H9 (cell line): ENCODE data around the gene FAM240A. TPM values are rescaled to one million over a fixed set of nuclear protein-coding genes. Genes with fewer than 3 reads are reported as not detected.

Experiments used
- DNase-seq: peaks from one replicate; pipeline ENCODE4 v3.0.0-alpha.2; 2017
- H2AFZ ChIP-seq: one replicate; pipeline ENCODE4 v1.6.1; 2013; ENCODE audit warnings: mild to moderate bottlenecking, low read length, control low read depth, moderate library complexity
- H2AK5ac ChIP-seq: 2 replicates; pipeline ENCODE4 v1.6.1; 2013; ENCODE audit warnings: low read length, control low read depth, mixed read lengths; ENCODE audit not compliant: insufficient read length
- H2BK120ac ChIP-seq: one replicate; pipeline ENCODE4 v1.6.1; 2013; ENCODE audit warnings: low read depth, mild to moderate bottlenecking, low read length, control low read depth, inconsistent platforms; ENCODE audit not compliant: poor library complexity, severe bottlenecking
- H2BK12ac ChIP-seq: 2 replicates; pipeline ENCODE4 v1.6.1; 2013; ENCODE audit warnings: low read length, control low read depth, mixed read lengths, low read depth; ENCODE audit not compliant: insufficient read length
- H2BK15ac ChIP-seq: 2 replicates; pipeline ENCODE4 v1.6.1; 2013; ENCODE audit warnings: low read depth, low read length, control low read depth
- H2BK20ac ChIP-seq: one replicate; pipeline ENCODE4 v1.6.1; 2013; ENCODE audit warnings: low read depth, mild to moderate bottlenecking, low read length, control low read depth, inconsistent platforms; ENCODE audit not compliant: poor library complexity, severe bottlenecking
- H2BK5ac ChIP-seq: 2 replicates; pipeline ENCODE4 v1.6.1; 2013; ENCODE audit warnings: low read length, control low read depth, mixed read lengths; ENCODE audit not compliant: insufficient read length
- H3K14ac ChIP-seq: 2 replicates; pipeline ENCODE4 v1.6.1; 2013; ENCODE audit warnings: low read length, control low read depth; ENCODE audit not compliant: insufficient read depth
- H3K18ac ChIP-seq: 2 replicates; pipeline ENCODE4 v1.6.1; 2013; ENCODE audit warnings: low read depth, mild to moderate bottlenecking, mixed read lengths, low read length, control low read depth; ENCODE audit not compliant: insufficient read length
- H3K23ac ChIP-seq: 2 replicates; pipeline ENCODE4 v1.6.1; 2013; ENCODE audit warnings: low read length, control low read depth, mixed read lengths, low read depth; ENCODE audit not compliant: insufficient read length
- H3K23me2 ChIP-seq: 2 replicates; pipeline ENCODE4 v1.6.1; 2013; ENCODE audit warnings: low read depth, mild to moderate bottlenecking, mixed read lengths, low read length, control low read depth; ENCODE audit not compliant: insufficient read length, poor library complexity, severe bottlenecking
- H3K27ac ChIP-seq: 2 replicates; pipeline ENCODE4 v1.5.1; 2013; ENCODE audit warnings: low read length, control low read depth, mixed read lengths, low read depth; ENCODE audit not compliant: insufficient read length
- H3K27me3 ChIP-seq: 2 replicates; pipeline ENCODE4 v1.6.1; 2013; ENCODE audit warnings: low read length, control low read depth, inconsistent platforms; ENCODE audit not compliant: insufficient read depth
- H3K4ac ChIP-seq: 2 replicates; pipeline ENCODE4 v1.6.1; 2013; ENCODE audit warnings: low read depth, mild to moderate bottlenecking, control low read depth, inconsistent platforms, low read length, moderate library complexity
- H3K4me1 ChIP-seq: 2 replicates; pipeline ENCODE4 v1.6.1; 2013; ENCODE audit warnings: low read length, control low read depth, inconsistent platforms; ENCODE audit not compliant: insufficient read depth
- H3K4me2 ChIP-seq: 2 replicates; pipeline ENCODE4 v1.6.1; 2013; ENCODE audit warnings: low read length, control low read depth, mixed read lengths; ENCODE audit not compliant: insufficient read length, insufficient read depth
- H3K56ac ChIP-seq: 2 replicates; pipeline ENCODE4 v1.6.1; 2013; ENCODE audit warnings: low read depth, mild to moderate bottlenecking, mixed read lengths, low read length, control low read depth; ENCODE audit not compliant: insufficient read length
- H3K79me1 ChIP-seq: 2 replicates; pipeline ENCODE4 v1.6.1; 2013; ENCODE audit warnings: low read depth, mild to moderate bottlenecking, moderate library complexity, low read length, control low read depth, inconsistent platforms; ENCODE audit not compliant: insufficient read depth, poor library complexity, severe bottlenecking
- H3K79me2 ChIP-seq: 2 replicates; pipeline ENCODE4 v1.6.1; 2013; ENCODE audit warnings: low read length, control low read depth, inconsistent platforms; ENCODE audit not compliant: insufficient read depth
- H3K9ac ChIP-seq: 2 replicates; pipeline ENCODE4 v1.6.1; 2013; ENCODE audit warnings: low read length, control low read depth, mixed read lengths; ENCODE audit not compliant: insufficient read length; ENCODE audit errors: extremely low read depth
- H3K9me3 ChIP-seq: one replicate; pipeline ENCODE4 v1.6.1; 2013; ENCODE audit warnings: low read depth, low read length, inconsistent platforms; ENCODE audit not compliant: control insufficient read depth
- H3T11ph ChIP-seq: one replicate; pipeline ENCODE4 v1.6.1; 2013; ENCODE audit warnings: mild to moderate bottlenecking, low read length, control low read depth, inconsistent platforms
- H4K20me1 ChIP-seq: one replicate; pipeline ENCODE4 v1.6.1; 2013; ENCODE audit not compliant: control insufficient read depth, insufficient read length, insufficient read depth
- H4K5ac ChIP-seq: 2 replicates; pipeline ENCODE4 v1.6.1; 2013; ENCODE audit warnings: low read depth, mild to moderate bottlenecking, mixed read lengths, low read length, control low read depth; ENCODE audit not compliant: insufficient read length
- H4K8ac ChIP-seq: replicated peaks from 2 replicates; pipeline ENCODE4 v1.6.1; 2013; ENCODE audit warnings: low read length, control low read depth, mixed read lengths, low read depth; ENCODE audit not compliant: insufficient read length
- H4K91ac ChIP-seq: 2 replicates; pipeline ENCODE4 v1.6.1; 2013; ENCODE audit warnings: low read depth, mild to moderate bottlenecking, moderate library complexity, mixed read lengths, low read length, control low read depth; ENCODE audit not compliant: insufficient read length
- H3K27ac Mint-ChIP-seq, 3 experiments: 2 replicates in 2 of 3; 3 replicates in 1 of 3; pipeline ENCODE4 v1.8.0; 2020 to 2021; ENCODE audit warnings: mixed read lengths in 3 of 3, mild to moderate bottlenecking in 1 of 3, moderate library complexity in 1 of 3
- H3K27me3 Mint-ChIP-seq: 2 replicates; pipeline ENCODE4 v1.8.0; 2021; ENCODE audit warnings: low read depth, mild to moderate bottlenecking, moderate library complexity, mixed read lengths
- H3K36me3 Mint-ChIP-seq, 3 experiments: 2 replicates in 2 of 3; 3 replicates in 1 of 3; pipeline ENCODE4 v1.8.0; 2020 to 2021; ENCODE audit warnings: low read depth in 3 of 3, mixed read lengths in 3 of 3; ENCODE audit not compliant: insufficient read depth in 1 of 3
- H3K4me1 Mint-ChIP-seq, 2 experiments: 2 replicates each; pipeline ENCODE4 v1.8.0; 2020; ENCODE audit warnings: mixed read lengths in 2 of 2
- H3K4me3 Mint-ChIP-seq, 2 experiments: 2 replicates in 1 of 2; 3 replicates in 1 of 2; pipeline ENCODE4 v1.8.0; 2020 to 2021; ENCODE audit warnings: mild to moderate bottlenecking in 2 of 2, mixed read lengths in 2 of 2, moderate library complexity in 1 of 2
- H3K9me3 Mint-ChIP-seq, 2 experiments: 2 replicates in 1 of 2; 3 replicates in 1 of 2; pipeline ENCODE4 v1.8.0; 2020; ENCODE audit warnings: mild to moderate bottlenecking in 2 of 2, mixed read lengths in 2 of 2, moderate library complexity in 1 of 2
- WGBS: extraction: QIAGEN DNeasy Blood & Tissue Kit; methylation state at CpG from one replicate; pipeline ENCODE4 v1.1.7; 2013; ENCODE audit warnings: missing lambda C conversion rate, low lambda C conversion rate, mixed read lengths; ENCODE audit not compliant: insufficient read length; ENCODE audit errors: extremely low coverage; 5-methylcytosine and 5-hydroxymethylcytosine counted together
- total RNA-seq: library from RNA; stranded (reverse); gene quantifications from 2 replicates; pipeline ENCODE4 v1.2.1, GENCODE V29; 2021
- TF ChIP-seq, protein P1 (sequence below): fragments of 200-600 bp; sonication (generic); conservative IDR thresholded peaks from 3 replicates; pipeline ENCODE4 v1.8.0; 2021; ENCODE audit warnings: antibody characterized with exemption, mild to moderate bottlenecking

FAM240A gene
- total RNA-seq, 1 experiment from 2014 or later: 0.11 TPM

DNA sequence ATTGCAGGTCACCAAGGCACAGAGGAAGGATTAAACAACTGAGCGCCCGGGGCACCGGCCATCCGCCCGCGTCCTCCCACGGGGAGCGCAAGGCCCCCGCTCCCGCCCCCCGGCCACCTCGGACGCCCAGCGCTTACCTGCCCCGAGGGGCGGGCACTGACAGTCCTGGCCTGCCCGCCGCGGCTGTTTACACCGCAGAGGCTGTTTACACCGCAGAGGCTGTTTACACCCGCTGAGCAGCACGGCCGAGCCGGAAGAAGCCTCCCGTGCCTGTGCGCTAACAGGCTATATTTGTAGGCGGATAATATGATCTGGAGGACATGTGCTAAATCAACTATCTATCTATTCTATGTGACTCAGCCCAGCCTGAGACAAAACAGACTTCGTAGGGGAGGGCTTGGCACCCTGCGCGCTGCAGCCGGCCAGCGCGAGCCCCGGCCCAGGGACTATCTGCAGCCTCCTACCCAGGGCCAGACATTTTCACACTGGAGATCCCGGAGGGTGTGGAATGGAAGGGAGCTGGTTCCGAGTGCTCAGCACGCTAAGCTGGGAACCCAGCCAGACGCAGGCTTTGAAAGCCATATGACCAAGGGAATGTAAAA, 46.2 kb upstream of the FAM240A start, which contains the start of gene LRRC2:
TSS of gene LRRC2 (minus strand) at position 263 of the 602 bp plus-strand sequence. CDS start 14,711 bp downstream, outside the sequence.
- no peak within 1 kb of the TSS for H2BK12ac ChIP-seq

More for the DNA sequence above, 46.2 kb upstream of the FAM240A start, which contains the start of gene LRRC2:
- Mint-ChIP-seq H3K4me1 (peaks cover 40 to 47% of the 10 kb centered on the region in 2 experiments), H3K27ac (peak within 1 kb of the TSS in 2 of 3 experiments; percentile 81 to 97; a peak in 4 of 7 replicates), H3K4me3 (peak within 1 kb of the TSS; percentile 61 to 79), H3K9me3 (peaks cover 27 to 29% of the 10 kb centered on the region in 2 experiments), H3K27me3 (peaks cover 2% of the 10 kb centered on the region), H3K36me3 (peaks cover 11 to 31% (median 27%) of the 10 kb centered on the region in 3 experiments)
- Histone ChIP-seq H3K14ac (peak within 1 kb of the TSS; percentile 31; the same call in 1 of the 2 replicates), H2AK5ac (no peak within 1 kb of the TSS), H3K27ac (no peak within 1 kb of the TSS), H4K5ac (no peak within 1 kb of the TSS), H2BK120ac (no peak within 1 kb of the TSS), H3K79me1 (no peaks in the 10 kb centered on the region), H3K27me3 (no peaks in the 10 kb centered on the region), H3K56ac (no peak within 1 kb of the TSS), H4K91ac (no peak within 1 kb of the TSS), H3K23me2 (peaks cover 5% of the 10 kb centered on the region), H3K23ac (no peak within 1 kb of the TSS), H3K9me3 (no peaks in the 10 kb centered on the region), H2BK5ac (no peak within 1 kb of the TSS), H3K18ac (no peak within 1 kb of the TSS), H3K4me1 (peaks cover 10% of the 10 kb centered on the region), H3K9ac (no peak within 1 kb of the TSS), H4K20me1 (no peaks in the 10 kb centered on the region), H3K4me2 (peak within 1 kb of the TSS; percentile 51), H4K8ac (no peak within 1 kb of the TSS), H2BK20ac (no peak within 1 kb of the TSS), H3K4ac (no peak within 1 kb of the TSS), H3T11ph (no peak within 1 kb of the TSS), H2BK15ac (no peak within 1 kb of the TSS; the same call in 1 of the 2 replicates), H3K79me2 (no peaks in the 10 kb centered on the region), H2AFZ (no peak within 1 kb of the TSS)
- TF ChIP-seq, protein P1, sequence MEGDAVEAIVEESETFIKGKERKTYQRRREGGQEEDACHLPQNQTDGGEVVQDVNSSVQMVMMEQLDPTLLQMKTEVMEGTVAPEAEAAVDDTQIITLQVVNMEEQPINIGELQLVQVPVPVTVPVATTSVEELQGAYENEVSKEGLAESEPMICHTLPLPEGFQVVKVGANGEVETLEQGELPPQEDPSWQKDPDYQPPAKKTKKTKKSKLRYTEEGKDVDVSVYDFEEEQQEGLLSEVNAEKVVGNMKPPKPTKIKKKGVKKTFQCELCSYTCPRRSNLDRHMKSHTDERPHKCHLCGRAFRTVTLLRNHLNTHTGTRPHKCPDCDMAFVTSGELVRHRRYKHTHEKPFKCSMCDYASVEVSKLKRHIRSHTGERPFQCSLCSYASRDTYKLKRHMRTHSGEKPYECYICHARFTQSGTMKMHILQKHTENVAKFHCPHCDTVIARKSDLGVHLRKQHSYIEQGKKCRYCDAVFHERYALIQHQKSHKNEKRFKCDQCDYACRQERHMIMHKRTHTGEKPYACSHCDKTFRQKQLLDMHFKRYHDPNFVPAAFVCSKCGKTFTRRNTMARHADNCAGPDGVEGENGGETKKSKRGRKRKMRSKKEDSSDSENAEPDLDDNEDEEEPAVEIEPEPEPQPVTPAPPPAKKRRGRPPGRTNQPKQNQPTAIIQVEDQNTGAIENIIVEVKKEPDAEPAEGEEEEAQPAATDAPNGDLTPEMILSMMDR: no peak
- peak; percentile 71 for DNase-seq
- no CpG with 5 or more reads among the region's 39 CpGs for WGBS
